Activated T-helper 1 cell treated with anti-CD3 and anti-CD28 coated beads, Interleukin-12 subunit alpha, Interleukin-12 subunit beta, Interleukin-2, Interleukin-4 antibody, amounts not matched to agents 30 ng/mL and 10 ng/mL and 1 ng/mL, durations not matched to agents 14 hours and 24 hours and 36 hours (primary cell): ENCODE results near the gene MAMLD1. TPM values are rescaled to one million over a fixed set of nuclear protein-coding genes. Genes with fewer than 3 reads are reported as not detected.

Source experiments
- DNase-seq: peaks from one replicate; pipeline ENCODE4 v3.0.0; 2021; ENCODE audit warnings: low spot score
- H3K27ac Mint-ChIP-seq: one replicate; pipeline ENCODE4 v1.8.0; 2021; ENCODE audit warnings: mild to moderate bottlenecking, mixed read lengths
- H3K27me3 Mint-ChIP-seq: one replicate; pipeline ENCODE4 v1.8.0; 2022; ENCODE audit warnings: mild to moderate bottlenecking, moderate library complexity, mixed read lengths; ENCODE audit not compliant: insufficient read depth
- H3K36me3 Mint-ChIP-seq: one replicate; pipeline ENCODE4 v1.8.0; 2021; ENCODE audit warnings: low read depth, mixed read lengths
- H3K4me1 Mint-ChIP-seq: one replicate; pipeline ENCODE4 v1.8.0; 2021; ENCODE audit warnings: low read depth, mixed read lengths
- H3K4me3 Mint-ChIP-seq: one replicate; pipeline ENCODE4 v1.8.0; 2021; ENCODE audit warnings: mild to moderate bottlenecking, moderate library complexity, mixed read lengths
- H3K9me3 Mint-ChIP-seq: one replicate; pipeline ENCODE4 v1.8.0; 2021; ENCODE audit warnings: mixed read lengths
- intact Hi-C: fragments of 100-400 bp; cut with micrococcal nuclease; formaldehyde crosslinking; loops from one replicate; pipeline ENCODE4 v1.15.1; 2024
- total RNA-seq: library from RNA; stranded (reverse); gene quantifications from 2 replicates; pipeline ENCODE4 v1.2.3, GENCODE V29; 2022

The MAMLD1 gene
- total RNA-seq, 1 donor from 2014 or later = 19.2 TPM

DNA sequence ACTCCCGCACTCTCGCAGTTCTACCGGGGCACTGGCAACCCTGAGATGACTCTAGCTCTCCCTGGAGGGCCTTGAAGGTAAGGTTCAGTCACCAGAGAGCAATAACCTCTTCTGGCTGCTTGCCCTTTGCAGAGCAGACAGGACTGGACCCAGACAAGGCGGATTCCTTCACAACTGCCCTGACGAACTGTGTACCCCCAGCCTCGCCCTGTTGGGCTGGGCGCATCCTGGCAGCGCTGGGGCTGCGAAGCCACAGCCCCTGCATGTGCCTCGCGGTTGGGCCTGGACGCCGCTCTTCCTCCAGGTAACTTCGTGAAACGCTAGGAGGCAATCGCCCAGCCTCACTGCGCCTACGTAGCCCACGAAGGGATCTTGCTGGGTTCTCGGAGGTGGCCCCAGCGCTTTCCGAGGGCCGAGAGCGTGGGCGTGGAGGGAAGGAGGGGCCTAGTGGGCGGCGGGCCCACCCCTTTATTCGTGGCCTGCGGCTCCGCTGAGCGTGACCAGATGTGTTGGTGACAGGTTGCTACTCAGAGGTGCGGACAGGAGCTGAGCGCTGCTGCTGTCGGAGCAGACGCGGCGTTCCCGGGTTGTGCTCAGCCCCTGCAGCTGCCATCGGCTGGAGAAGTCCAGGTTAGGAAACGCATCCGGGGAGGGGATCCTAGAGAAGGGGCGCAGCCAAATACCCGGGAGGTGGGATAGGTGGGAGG is 1.9 kb upstream of the MAMLD1 start:
- H3K4me1 Mint-ChIP-seq = peaks cover 27% of the 10 kb centered on the region
- peak overlapping the region; percentile 93 for H3K4me3 Mint-ChIP-seq
- H3K9me3 Mint-ChIP-seq = no peaks in the 10 kb centered on the region
- H3K36me3 Mint-ChIP-seq = no peaks in the 10 kb centered on the region
- intact Hi-C loops = loop anchor here (5.0 to 10.0 kb wide), 2 partner anchors 66 to 486 kb away; no protein-coding TSS in a partner anchor
- DNase-seq = peak; percentile 25
- H3K27ac Mint-ChIP-seq = peak overlapping the region; percentile 81
- H3K27me3 Mint-ChIP-seq = peaks cover 9% of the 10 kb centered on the region

DNA sequence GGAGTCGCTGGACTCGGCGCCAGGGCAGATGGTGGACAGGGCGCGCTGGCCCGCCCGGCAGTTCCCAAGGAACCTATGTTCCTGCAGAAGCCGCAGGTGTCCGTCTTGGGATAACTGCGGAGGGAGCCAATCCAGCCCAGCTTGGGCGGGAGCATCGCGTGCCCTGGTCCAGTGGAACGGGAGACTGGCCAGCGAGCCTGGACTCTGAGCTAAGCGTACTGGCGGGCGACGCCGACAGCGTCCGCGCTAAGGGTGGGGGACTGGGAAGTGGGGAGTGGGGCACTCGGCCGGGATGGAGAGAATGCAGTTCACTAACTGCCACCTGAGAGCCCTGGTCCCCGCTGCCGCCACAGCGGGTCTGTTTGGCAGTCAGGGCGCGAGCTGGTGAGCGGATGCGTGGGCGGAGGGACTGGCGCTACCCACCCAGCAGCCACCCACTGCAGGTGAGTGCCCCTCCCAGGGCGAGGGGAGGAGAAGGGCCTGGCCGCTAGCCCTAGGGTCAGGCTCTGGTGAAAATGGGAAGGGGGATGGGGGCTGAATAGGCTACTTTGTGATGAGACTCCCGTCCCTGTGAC is 1.3 kb upstream of the MAMLD1 start:
- Mint-ChIP-seq H3K36me3 (no peaks in the 10 kb centered on the region), H3K9me3 (no peaks in the 10 kb centered on the region), H3K4me1 (peaks cover 33% of the 10 kb centered on the region), H3K4me3 (peak overlapping the region; percentile 93), H3K27me3 (peaks cover 9% of the 10 kb centered on the region), H3K27ac (peak overlapping the region; percentile 81)
- DNase-seq = peak; percentile 8
- intact Hi-C loops = loop anchor here (2.0 to 10.0 kb wide), 4 partner anchors 65 to 487 kb away; no protein-coding TSS in a partner anchor

DNA sequence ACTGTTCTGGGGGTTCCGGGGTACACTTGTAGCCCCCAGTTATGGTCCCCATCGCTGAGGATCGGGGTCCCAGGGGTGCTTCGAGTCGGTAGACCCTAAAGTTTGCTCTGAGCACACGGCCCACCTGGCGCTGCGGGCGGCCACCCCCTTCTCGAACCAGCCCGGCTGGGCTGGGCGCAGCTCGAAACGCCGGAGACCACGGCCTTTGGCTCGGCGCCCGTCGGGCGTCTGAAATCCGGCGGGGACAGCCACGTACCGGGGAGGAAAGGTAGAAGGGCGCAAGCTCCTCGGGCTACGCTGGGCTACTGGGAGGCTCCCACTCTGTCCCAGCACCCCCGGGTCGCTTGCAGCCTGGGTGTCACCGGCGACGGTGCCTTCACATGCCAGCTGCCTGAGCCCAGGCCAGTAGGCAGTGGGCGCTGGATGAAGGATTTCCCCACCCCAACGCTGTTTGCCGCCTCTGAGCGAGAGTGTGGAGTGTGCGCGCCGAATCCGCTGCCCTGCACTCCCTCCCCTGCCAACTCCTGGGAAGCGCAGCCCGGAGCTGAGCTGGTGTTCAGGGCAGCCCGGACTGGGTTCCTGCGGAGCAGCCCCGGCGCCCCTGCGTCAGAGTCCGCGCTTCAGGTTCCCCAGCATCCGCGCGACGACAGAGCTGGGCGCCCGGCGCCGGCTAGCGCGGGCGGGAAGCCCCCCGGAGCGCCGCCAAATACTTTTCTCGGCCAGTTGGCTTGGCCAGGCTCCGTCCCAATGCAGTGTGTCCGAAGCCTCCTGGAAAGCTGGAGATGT is 637 bp downstream of the MAMLD1 start:
- H3K9me3 Mint-ChIP-seq = no peaks in the 10 kb centered on the region
- peak overlapping the region; percentile 77 for H3K4me3 Mint-ChIP-seq
- peaks cover 36% of the 10 kb centered on the region for H3K4me1 Mint-ChIP-seq
- no peak for DNase-seq
- no peak overlapping the region for H3K27ac Mint-ChIP-seq
- H3K36me3 Mint-ChIP-seq = no peaks in the 10 kb centered on the region
- peaks cover 9% of the 10 kb centered on the region for H3K27me3 Mint-ChIP-seq
- intact Hi-C loops = loop anchor here (2.0 to 10.0 kb wide), 7 partner anchors 64 to 489 kb away; no protein-coding TSS in a partner anchor

DNA sequence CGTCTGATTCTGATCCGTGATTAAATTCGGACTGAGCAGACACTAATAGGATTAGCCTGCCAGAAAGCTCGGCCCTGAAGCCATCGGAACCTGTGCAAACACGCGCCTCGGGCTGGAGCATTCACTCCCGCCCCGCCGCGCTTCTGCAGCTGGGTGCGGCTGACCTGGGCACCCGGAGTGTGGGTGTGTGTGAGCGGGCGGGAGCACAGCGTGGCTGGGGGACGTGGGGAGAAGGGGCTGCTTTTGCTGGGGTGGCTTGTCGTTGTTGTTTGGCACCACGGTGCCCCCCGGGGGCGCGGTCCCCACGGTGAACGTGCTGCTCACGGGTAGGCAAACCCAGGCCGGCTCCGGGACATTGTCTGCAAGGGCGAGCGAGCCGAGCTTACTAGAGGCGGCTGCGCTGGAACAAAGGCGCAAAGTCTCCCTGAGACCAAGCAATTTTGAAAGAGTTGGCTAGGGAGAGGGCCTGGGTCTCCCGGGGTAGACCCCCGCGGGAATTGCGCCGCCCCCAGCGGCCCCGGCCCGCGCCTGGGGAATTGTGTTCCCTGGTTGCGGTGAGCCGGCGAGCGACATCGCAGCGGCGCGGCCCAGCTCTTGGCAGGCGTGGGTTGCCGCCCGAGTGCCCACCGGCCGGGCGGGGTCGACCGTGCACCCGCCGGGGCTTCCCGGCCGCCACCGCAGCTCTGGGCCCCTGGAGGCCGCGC is 1.4 kb downstream of the MAMLD1 start:
- intact Hi-C loops = loop anchor here (1.0 to 10.0 kb wide), 7 partner anchors 63 to 490 kb away; no protein-coding TSS in a partner anchor
- peaks cover 2% of the 10 kb centered on the region for H3K36me3 Mint-ChIP-seq
- peak overlapping the region; percentile 44 for H3K27ac Mint-ChIP-seq
- peaks cover 9% of the 10 kb centered on the region for H3K27me3 Mint-ChIP-seq
- peak overlapping the region; percentile 77 for H3K4me3 Mint-ChIP-seq
- no peaks in the 10 kb centered on the region for H3K9me3 Mint-ChIP-seq
- no peak for DNase-seq
- peaks cover 36% of the 10 kb centered on the region for H3K4me1 Mint-ChIP-seq

DNA sequence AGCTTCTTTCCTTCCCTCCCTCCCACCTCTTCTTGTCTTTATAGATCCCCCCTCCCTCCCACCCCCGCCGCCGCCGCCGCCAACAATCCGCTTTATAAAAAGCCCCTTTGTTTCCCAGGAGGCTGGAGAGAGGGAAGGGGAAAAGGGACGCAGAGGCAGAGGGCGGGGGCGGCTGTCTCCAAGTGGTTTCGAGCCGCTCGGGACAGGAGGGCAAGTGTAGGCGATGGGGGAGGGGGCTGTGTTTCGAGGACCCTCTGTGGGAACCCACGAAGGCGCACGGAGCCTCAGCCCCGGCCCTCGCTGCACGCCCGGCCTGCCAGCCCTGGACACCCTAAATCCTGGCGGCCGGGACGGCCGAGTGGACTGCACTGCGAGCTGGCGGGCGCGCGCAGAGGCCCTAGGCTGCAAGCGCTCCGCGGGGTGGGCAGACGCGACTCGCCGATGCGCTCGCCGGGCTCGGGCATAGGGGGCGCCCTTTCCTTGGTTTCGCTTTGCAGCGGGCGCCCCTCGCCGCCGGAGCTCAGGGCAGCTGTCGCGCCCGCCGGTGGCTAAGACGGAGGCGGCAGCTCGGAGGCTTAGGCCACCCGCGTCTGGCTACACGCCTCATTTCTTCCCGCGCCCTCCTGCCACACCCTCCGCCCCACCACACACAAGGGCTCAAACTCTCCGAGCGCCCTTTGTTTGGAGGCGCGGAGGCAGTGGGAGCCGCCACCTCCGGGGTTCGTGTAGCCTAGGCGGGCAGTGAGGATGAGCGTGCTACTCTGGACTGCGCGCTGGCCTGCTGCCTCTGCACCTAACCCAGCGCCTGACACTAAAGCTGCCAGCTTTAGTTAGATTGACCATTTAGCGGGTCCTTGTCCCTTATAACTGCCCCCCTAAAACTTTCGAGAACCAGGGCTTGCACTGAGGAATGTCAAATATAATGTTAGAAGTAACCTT is 2.2 kb downstream of the MAMLD1 start:
- DNase-seq = peak; percentile 70
- peaks cover 30% of the 10 kb centered on the region for H3K4me1 Mint-ChIP-seq
- no peaks in the 10 kb centered on the region for H3K9me3 Mint-ChIP-seq
- H3K27ac Mint-ChIP-seq = peak overlapping the region; percentile 87
- H3K27me3 Mint-ChIP-seq = peaks cover 3% of the 10 kb centered on the region
- H3K36me3 Mint-ChIP-seq = peaks cover 2% of the 10 kb centered on the region
- peak overlapping the region; percentile 83 for H3K4me3 Mint-ChIP-seq
- intact Hi-C loops = loop anchor here (1.0 to 10.0 kb wide), 6 partner anchors 113 to 491 kb away; no protein-coding TSS in a partner anchor

DNA sequence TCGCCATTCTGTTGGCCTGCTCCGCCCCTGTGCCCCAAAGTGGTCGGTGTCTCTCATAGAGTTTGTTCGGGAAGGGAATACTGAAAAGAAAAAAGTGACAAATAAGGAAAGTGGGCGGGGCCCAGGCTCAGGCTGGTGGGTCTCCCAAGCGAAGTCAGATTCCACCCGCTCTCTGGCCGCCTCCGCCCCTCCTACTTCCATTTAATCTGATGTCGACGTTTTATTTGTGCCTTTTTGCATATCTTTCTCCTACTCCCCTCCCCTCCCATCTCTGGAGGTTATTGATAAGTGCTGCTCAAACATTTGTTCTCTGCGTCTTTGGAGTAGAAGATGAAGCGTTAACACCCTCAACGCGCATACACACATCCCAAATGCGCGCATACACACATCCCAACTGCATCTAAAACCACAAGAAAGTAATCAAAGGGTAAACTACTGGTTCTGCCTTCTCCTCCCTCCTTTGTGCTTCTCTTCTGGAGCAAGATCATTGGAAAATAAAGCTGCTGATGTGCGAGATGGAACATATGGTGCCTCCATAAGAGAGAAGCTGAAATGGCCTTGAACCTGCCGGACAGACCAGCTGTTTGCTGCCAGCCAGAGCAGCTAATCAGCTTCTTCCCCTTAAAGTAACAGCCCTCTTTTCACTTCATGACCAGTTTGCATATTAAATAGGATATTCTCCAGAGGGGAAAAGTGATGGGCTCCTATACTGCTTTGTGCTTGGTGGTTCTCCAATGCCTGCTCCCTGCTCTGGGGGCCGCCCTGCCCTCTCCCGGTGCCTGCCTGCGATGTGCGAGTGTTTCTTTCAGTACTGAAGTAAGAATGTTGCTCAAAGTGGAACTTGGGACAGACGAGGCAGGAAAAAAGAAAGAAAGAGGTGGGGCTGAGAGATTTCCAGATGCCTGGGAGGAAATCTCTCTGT is 3.1 kb downstream of the MAMLD1 start:
- Mint-ChIP-seq H3K36me3 (peaks cover 2% of the 10 kb centered on the region), H3K27ac (peak overlapping the region; percentile 87), H3K4me3 (peak overlapping the region; percentile 83), H3K9me3 (no peaks in the 10 kb centered on the region), H3K27me3 (peaks cover 3% of the 10 kb centered on the region), H3K4me1 (peaks cover 24% of the 10 kb centered on the region)
- intact Hi-C loops = loop anchor here (1.0 to 10.0 kb wide), 6 partner anchors 113 to 491 kb away; no protein-coding TSS in a partner anchor
- DNase-seq = no peak

DNA sequence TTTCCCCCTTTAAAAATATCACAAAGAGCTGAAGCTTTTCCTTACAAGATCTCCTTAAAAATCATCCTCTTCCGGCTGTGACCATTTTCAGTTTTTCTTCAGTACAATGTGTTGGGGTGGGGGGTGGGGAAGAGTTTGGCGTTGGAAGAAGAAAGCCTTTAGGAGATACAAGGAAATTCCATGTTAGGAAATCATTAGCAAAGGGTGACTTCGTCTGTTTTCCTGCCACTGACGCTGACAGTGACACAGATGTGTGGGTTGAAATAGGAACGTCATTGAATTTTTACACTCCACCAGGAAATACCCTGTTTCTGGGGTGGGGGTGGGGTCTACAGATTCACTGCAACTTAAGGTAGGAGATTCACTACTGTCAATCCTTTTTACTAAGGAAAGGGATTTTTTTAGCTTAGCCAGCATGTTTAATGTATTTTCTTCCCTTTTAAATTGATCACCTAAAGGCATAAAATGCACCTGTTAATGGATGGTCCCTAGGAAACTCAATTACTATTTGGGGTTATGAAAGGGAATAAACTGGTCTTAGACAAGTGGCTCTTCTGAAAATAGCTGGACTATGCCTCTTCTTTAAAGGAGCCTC is 3.9 kb downstream of the MAMLD1 start:
- H3K9me3 Mint-ChIP-seq = no peaks in the 10 kb centered on the region
- H3K27me3 Mint-ChIP-seq = peaks cover 3% of the 10 kb centered on the region
- peaks cover 21% of the 10 kb centered on the region for H3K4me1 Mint-ChIP-seq
- intact Hi-C loops = loop anchor here (5.0 to 10.0 kb wide), 2 partner anchors 165 to 492 kb away; no protein-coding TSS in a partner anchor
- H3K4me3 Mint-ChIP-seq = peak overlapping the region; percentile 83
- no peak for DNase-seq
- H3K27ac Mint-ChIP-seq = peak overlapping the region; percentile 87
- H3K36me3 Mint-ChIP-seq = peaks cover 4% of the 10 kb centered on the region

DNA sequence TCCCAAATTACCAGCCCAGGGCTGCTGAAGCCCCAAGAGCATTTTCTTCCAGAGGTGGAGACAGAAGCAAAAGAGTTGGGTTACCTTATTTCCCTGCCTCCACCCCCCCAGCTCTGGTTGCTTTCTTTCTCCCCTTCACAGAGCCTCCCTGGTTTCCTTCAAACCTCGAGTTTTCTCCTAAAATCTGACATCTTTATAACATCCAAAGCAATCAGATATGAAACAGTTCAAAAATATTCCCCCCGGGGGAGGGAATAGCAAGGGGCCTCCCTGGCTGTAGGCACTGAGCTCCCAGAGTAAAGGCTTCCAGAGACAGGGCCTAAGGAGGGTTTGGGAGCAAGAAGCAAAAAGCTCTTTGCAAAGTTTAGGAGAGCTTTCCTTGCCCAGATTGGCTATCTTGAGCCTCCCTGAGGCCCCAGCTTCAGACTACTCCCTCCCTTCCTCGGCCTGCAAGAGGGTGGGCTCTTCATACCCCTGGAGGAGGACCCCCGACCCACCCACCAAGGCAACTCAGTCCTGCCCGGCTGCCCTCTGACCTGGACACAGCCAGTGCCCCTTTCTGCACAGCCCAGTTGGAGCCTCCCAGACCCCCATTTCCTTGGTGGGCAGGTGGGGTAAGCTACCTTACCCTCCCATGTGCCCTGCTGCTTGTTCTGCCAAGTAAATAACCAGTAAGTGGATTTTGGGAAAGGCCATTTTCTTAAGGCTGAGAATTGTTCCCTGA is 7.6 kb downstream of the MAMLD1 start:
- intact Hi-C loops = no loop called here
- no peak overlapping the region for H3K27ac Mint-ChIP-seq
- H3K4me1 Mint-ChIP-seq = peaks cover 14% of the 10 kb centered on the region
- no peaks in the 10 kb centered on the region for H3K27me3 Mint-ChIP-seq
- H3K9me3 Mint-ChIP-seq = no peaks in the 10 kb centered on the region
- H3K36me3 Mint-ChIP-seq = peaks cover 11% of the 10 kb centered on the region
- no peak for DNase-seq
- H3K4me3 Mint-ChIP-seq = no peak overlapping the region

DNA sequence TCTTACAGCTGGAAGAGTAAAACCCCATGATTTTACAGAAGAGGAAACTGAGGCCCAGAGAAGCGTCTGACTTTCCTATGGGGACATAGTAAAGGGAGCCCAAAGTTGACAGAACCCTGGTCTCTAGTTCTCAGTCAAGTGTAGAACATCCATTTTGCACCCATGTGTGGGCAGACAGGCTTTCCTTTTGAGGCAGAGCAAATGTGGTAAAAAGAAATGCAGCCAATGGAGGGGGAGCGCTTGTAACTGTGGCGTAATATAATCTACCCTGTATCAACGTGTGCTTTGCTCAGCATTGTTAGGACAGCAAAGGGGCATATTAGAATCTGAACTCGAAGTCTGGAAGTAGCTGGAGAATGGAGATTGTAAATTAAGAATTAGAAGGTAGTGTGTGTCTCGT is 8.8 kb downstream of the MAMLD1 start:
- intact Hi-C loops = no loop called here
- no peak overlapping the region for H3K27ac Mint-ChIP-seq
- peaks cover 2% of the 10 kb centered on the region for H3K4me1 Mint-ChIP-seq
- no peaks in the 10 kb centered on the region for H3K27me3 Mint-ChIP-seq
- H3K9me3 Mint-ChIP-seq = no peaks in the 10 kb centered on the region
- no peak for DNase-seq
- peaks cover 11% of the 10 kb centered on the region for H3K36me3 Mint-ChIP-seq
- H3K4me3 Mint-ChIP-seq = no peak overlapping the region

DNA sequence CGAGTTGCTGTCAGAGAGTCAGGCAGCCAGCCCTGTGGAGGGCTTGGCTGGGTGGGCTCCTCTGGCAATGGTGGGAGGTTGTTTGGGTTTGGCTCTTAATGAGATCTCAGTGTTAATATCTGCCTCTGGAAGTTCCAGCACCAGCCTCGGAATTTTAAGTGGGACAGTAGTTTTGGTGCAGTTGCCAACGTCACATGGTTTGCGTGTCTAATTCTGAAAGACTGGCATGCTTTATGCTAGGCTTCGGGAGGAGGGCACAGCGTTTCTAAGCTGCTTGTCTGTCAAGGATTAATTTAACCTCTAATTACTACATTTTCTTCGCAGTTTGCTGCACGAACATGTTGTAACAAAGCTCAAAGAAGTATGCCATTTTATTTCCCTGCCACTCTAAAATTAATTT is 9.2 kb downstream of the MAMLD1 start:
- Mint-ChIP-seq H3K36me3 (peaks cover 11% of the 10 kb centered on the region), H3K4me3 (no peak overlapping the region), H3K9me3 (no peaks in the 10 kb centered on the region), H3K27ac (no peak overlapping the region), H3K27me3 (no peaks in the 10 kb centered on the region), H3K4me1 (no peaks in the 10 kb centered on the region)
- DNase-seq = no peak
- intact Hi-C loops = no loop called here
